Nephron progenitor cell (in vitro differentiated cells): ENCODE measurements around the gene KCNH3.

ENCODE experiments used
- DNase-seq: peaks from one replicate; pipeline ENCODE4 v3.0.0; 2021
- H3K27ac Mint-ChIP-seq: 2 replicates; pipeline ENCODE4 v1.8.0; 2021; ENCODE audit warnings: mild to moderate bottlenecking, moderate library complexity, mixed read lengths
- H3K27me3 Mint-ChIP-seq: 2 replicates; pipeline ENCODE4 v1.8.0; 2021; ENCODE audit warnings: mild to moderate bottlenecking, low read depth, mixed read lengths; ENCODE audit not compliant: poor library complexity
- H3K36me3 Mint-ChIP-seq: 2 replicates; pipeline ENCODE4 v1.8.0; 2021; ENCODE audit warnings: low read depth, mixed read lengths
- H3K4me1 Mint-ChIP-seq: 2 replicates; pipeline ENCODE4 v1.8.0; 2021; ENCODE audit warnings: mixed read lengths
- H3K4me3 Mint-ChIP-seq: 2 replicates; pipeline ENCODE4 v1.8.0; 2021; ENCODE audit warnings: mild to moderate bottlenecking, moderate library complexity, mixed read lengths
- H3K9me3 Mint-ChIP-seq: 2 replicates; pipeline ENCODE4 v1.8.0; 2021; ENCODE audit warnings: mild to moderate bottlenecking, moderate library complexity, mixed read lengths
- CTCF ChIP-seq: fragments of 200-600 bp; sonication (generic); IDR thresholded peaks from 2 replicates; pipeline ENCODE4 v1.5.0; 2021; ENCODE audit warnings: antibody characterized with exemption

KCNH3 gene

GRCh38 chr12:49537752-49538509, 899 bp upstream of the KCNH3 start:
- no peak overlapping the region for H3K27ac Mint-ChIP-seq
- H3K36me3 Mint-ChIP-seq = no peaks in the 10 kb centered on the region
- H3K27me3 Mint-ChIP-seq = peaks cover 88% of the 10 kb centered on the region
- DNase-seq = peak; percentile 56
- H3K4me1 Mint-ChIP-seq = peaks cover 34% of the 10 kb centered on the region
- no peaks in the 10 kb centered on the region for H3K9me3 Mint-ChIP-seq
- no peak for TF ChIP-seq CTCF
- peak overlapping the region; percentile 75 for H3K4me3 Mint-ChIP-seq

- no peak for TF ChIP-seq CTCF
- Mint-ChIP-seq H3K9me3 (no peaks in the 10 kb centered on the region), H3K4me3 (peak overlapping the region; percentile 58), H3K36me3 (no peaks in the 10 kb centered on the region), H3K27me3 (peaks cover 95% of the 10 kb centered on the region), H3K27ac (no peak overlapping the region), H3K4me1 (peaks cover 51% of the 10 kb centered on the region)
- DNase-seq = no peak
These were observed 787 bp downstream of the KCNH3 start for GRCh38 chr12:49539406-49540228.

- DNase-seq = no peak
These were observed 1.7 kb downstream of the KCNH3 start for GRCh38 chr12:49540229-49541139.

GRCh38 chr12:49541140-49541861, 2.5 kb downstream of the KCNH3 start:
- no peaks in the 10 kb centered on the region for H3K9me3 Mint-ChIP-seq
- no peak for DNase-seq
- no peaks in the 10 kb centered on the region for H3K36me3 Mint-ChIP-seq
- H3K4me1 Mint-ChIP-seq = peaks cover 57% of the 10 kb centered on the region
- no peak for TF ChIP-seq CTCF
- no peak overlapping the region for H3K4me3 Mint-ChIP-seq
- H3K27ac Mint-ChIP-seq = no peak overlapping the region
- peaks cover 95% of the 10 kb centered on the region for H3K27me3 Mint-ChIP-seq

More at GRCh38 chr12:49540229-49541139, 1.7 kb downstream of the KCNH3 start:
- Mint-ChIP-seq H3K4me1 (peaks cover 51% of the 10 kb centered on the region), H3K9me3 (no peaks in the 10 kb centered on the region), H3K27ac (no peak overlapping the region), H3K36me3 (no peaks in the 10 kb centered on the region), H3K27me3 (peaks cover 95% of the 10 kb centered on the region), H3K4me3 (peak overlapping the region; percentile 58)
- no peak for TF ChIP-seq CTCF

- no peak for DNase-seq
- TF ChIP-seq CTCF = no peak
- Mint-ChIP-seq H3K4me1 (peaks cover 53% of the 10 kb centered on the region), H3K27me3 (peaks cover 95% of the 10 kb centered on the region), H3K9me3 (no peaks in the 10 kb centered on the region), H3K27ac (no peak overlapping the region), H3K4me3 (no peak overlapping the region), H3K36me3 (no peaks in the 10 kb centered on the region)
These were observed 3.2 kb downstream of the KCNH3 start for GRCh38 chr12:49541911-49542505.
